ENCODE measurements around the gene ST3GAL6.

ST3GAL6 gene

DNA sequence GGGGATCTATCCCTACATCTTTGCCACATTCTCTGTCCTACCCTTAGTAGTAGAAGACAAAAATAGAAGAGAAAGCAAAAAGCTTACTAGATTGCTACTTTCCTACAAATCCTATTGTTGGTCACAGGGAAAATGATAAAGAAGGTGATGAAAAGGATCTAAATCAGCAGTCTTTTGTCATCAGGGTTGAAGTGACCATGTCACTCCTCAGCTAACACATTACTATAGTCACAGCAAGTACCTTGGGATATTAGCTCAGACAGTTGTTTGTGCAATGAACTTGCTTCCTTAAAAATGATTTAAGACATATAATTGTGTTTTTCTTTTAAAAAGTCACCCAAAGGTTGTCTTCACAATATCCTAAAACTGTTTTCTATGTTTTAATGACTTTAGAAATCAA lies 6.3 kb downstream of the ST3GAL6 start:
- Histone ChIP-seq H3K4ac (ENCODE audit: low read length) (no peak overlapping the region), H2AK5ac (ENCODE audit: low read depth, low read length) (no peak overlapping the region), H2BK12ac (ENCODE audit: low read length) (no peak overlapping the region), H3K9ac (ENCODE audit: low read depth, low read length, poor library complexity) (no peak overlapping the region), H3K27ac (replicated peaks; ENCODE audit: low read length) (no peak overlapping the region), H3K18ac (ENCODE audit: low read length) (no peak overlapping the region), H2BK5ac (ENCODE audit: low read length) (no peak overlapping the region), H4K8ac (ENCODE audit: low read depth, low read length) (no peak overlapping the region), H2AFZ (ENCODE audit: low read length) (no peak overlapping the region), H3K27me3 (ENCODE audit: control insufficient read depth in 3 of 3, insufficient read depth in 3 of 3, low read depth in 1 of 3, low read length in 3 of 3) (no peaks in the 10 kb centered on the region), H2BK15ac (ENCODE audit: low read length) (no peak overlapping the region), H3K4me1 (ENCODE audit: control insufficient read depth in 2 of 2, insufficient read depth in 1 of 2, low read depth in 1 of 2, low read length in 2 of 2) (peaks cover 0 to 4% of the 10 kb centered on the region in 2 donors), H3K4me2 (ENCODE audit: insufficient read depth, low read length, poor library complexity, severe bottlenecking) (no peak overlapping the region), H4K91ac (ENCODE audit: low read depth, low read length, poor library complexity) (no peak overlapping the region), H3K23ac (ENCODE audit: low read depth, low read length, poor library complexity) (no peak overlapping the region), H3K4me3 (ENCODE audit: low read length in 2 of 2) (no peak overlapping the region), H2BK120ac (ENCODE audit: low read depth, low read length) (no peak overlapping the region), H3K36me3 (replicated peaks in 1 of 2; ENCODE audit: control insufficient read depth in 2 of 2, insufficient read depth in 2 of 2, low read length in 2 of 2) (no peaks in the 10 kb centered on the region), H3K14ac (ENCODE audit: low read length) (no peak overlapping the region), H3K79me1 (ENCODE audit: low read depth, low read length) (no peaks in the 10 kb centered on the region), H3K9me3 (replicated peaks in 1 of 2; ENCODE audit: control insufficient read depth in 2 of 2, insufficient read depth in 1 of 2, low read depth in 1 of 2, low read length in 2 of 2) (no peaks in the 10 kb centered on the region)
- DNase-seq (ENCODE audit: low spot score): no peak

DNA sequence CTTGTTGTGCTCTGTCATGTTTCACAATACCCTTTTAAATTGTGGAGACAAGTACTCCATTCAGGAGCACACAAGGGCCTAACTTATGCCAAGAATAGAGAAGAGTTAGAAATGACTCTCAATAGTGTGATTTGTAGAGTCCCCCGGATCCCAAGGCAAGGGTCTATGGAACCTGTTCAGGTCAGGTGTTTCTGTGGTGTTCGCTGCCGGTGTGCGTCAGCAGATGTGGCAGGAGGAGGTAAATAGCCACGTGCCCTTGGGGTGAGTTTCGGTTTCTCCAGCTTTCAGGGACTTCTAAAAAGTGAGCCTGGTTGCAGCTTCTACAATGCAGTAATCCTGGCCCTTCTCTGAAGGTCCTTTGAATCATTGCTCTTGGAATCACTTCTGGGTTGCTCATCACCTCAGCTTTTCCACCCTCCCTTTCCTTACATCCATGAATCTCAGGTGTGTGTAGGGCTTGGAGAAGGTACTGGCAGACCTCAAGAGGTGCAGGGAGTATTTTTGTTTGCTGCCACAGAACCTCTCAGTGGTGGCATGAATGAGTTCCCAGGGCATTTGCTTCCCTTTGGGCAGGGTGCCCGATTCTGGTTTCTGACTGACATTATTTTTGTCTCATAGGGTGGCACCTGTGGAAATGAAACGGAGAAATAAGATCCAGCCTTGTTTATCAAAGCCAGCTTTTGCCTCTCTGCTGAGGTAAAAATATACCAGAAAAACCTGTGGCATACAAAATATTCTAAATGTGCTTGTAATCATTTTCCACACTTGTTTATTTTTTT lies 7.3 kb downstream of the ST3GAL6 start:
- H3K4me3 ChIP-seq (ENCODE audit: low read length in 2 of 2): no peak overlapping the region
- no peak overlapping the region for H3K23ac ChIP-seq (ENCODE audit: low read depth, low read length, poor library complexity)
- no peaks in the 10 kb centered on the region for H3K9me3 ChIP-seq (replicated peaks in 1 of 2; ENCODE audit: control insufficient read depth in 2 of 2, insufficient read depth in 1 of 2, low read depth in 1 of 2, low read length in 2 of 2)
- H2BK15ac ChIP-seq (ENCODE audit: low read length): no peak overlapping the region
- H3K36me3 ChIP-seq (replicated peaks in 1 of 2; ENCODE audit: control insufficient read depth in 2 of 2, insufficient read depth in 2 of 2, low read length in 2 of 2): no peaks in the 10 kb centered on the region
- no peak overlapping the region for H3K14ac ChIP-seq (ENCODE audit: low read length)
- no peak overlapping the region for H4K8ac ChIP-seq (ENCODE audit: low read depth, low read length)
- no peak overlapping the region for H2BK12ac ChIP-seq (ENCODE audit: low read length)
- H3K18ac ChIP-seq (ENCODE audit: low read length): no peak overlapping the region
- H2BK5ac ChIP-seq (ENCODE audit: low read length): no peak overlapping the region
- H3K4me2 ChIP-seq (ENCODE audit: insufficient read depth, low read length, poor library complexity, severe bottlenecking): no peak overlapping the region
- H2BK120ac ChIP-seq (ENCODE audit: low read depth, low read length): no peak overlapping the region
- H3K27me3 ChIP-seq (ENCODE audit: control insufficient read depth in 3 of 3, insufficient read depth in 3 of 3, low read depth in 1 of 3, low read length in 3 of 3): no peaks in the 10 kb centered on the region
- H3K27ac ChIP-seq (replicated peaks; ENCODE audit: low read length): no peak overlapping the region
- no CpG with 5 or more reads among the region's 8 CpGs for WGBS, 2 donors (ENCODE audit: extremely low coverage in 2 of 2, insufficient read length in 2 of 2, insufficient replicate concordance in 1 of 2)
- H3K79me1 ChIP-seq (ENCODE audit: low read depth, low read length): no peaks in the 10 kb centered on the region
- H3K4ac ChIP-seq (ENCODE audit: low read length): no peak overlapping the region
- no peak overlapping the region for H2AFZ ChIP-seq (ENCODE audit: low read length)
- no peak overlapping the region for H3K9ac ChIP-seq (ENCODE audit: low read depth, low read length, poor library complexity)
- H2AK5ac ChIP-seq (ENCODE audit: low read depth, low read length): no peak overlapping the region
- H3K4me1 ChIP-seq (ENCODE audit: control insufficient read depth in 2 of 2, insufficient read depth in 1 of 2, low read depth in 1 of 2, low read length in 2 of 2): peaks cover 0 to 4% of the 10 kb centered on the region in 2 donors
- no peak overlapping the region for H4K91ac ChIP-seq (ENCODE audit: low read depth, low read length, poor library complexity)
- no peak for DNase-seq (ENCODE audit: low spot score)

DNA sequence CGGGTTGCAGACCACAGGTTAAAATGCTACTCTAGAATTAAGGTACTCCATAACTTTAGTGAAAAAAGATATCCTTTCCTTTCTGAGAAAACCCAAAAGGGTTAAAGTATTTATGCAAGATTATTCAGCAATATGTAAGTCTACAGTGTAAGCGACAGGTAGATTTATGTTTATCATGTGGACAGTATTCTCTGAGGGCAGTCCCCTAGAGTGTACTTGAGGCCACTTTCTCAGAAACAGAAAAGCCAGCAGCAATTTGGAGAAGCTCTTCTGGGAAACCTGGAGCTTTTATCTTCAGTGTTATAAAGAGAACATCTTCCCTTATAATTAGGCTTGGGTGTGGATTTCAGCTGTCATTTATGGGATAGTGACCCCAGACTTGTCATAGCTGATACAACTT lies 8.9 kb downstream of the ST3GAL6 start:
- H3K27me3 ChIP-seq (ENCODE audit: control insufficient read depth in 3 of 3, insufficient read depth in 3 of 3, low read depth in 1 of 3, low read length in 3 of 3): no peaks in the 10 kb centered on the region
- H2BK15ac ChIP-seq (ENCODE audit: low read length): no peak overlapping the region
- no peak overlapping the region for H3K9ac ChIP-seq (ENCODE audit: low read depth, low read length, poor library complexity)
- H3K4ac ChIP-seq (ENCODE audit: low read length): no peak overlapping the region
- H3K14ac ChIP-seq (ENCODE audit: low read length): no peak overlapping the region
- H3K27ac ChIP-seq (replicated peaks; ENCODE audit: low read length): no peak overlapping the region
- no peak overlapping the region for H2AFZ ChIP-seq (ENCODE audit: low read length)
- no peak overlapping the region for H3K4me3 ChIP-seq (ENCODE audit: low read length in 2 of 2)
- peaks cover 0 to 4% of the 10 kb centered on the region in 2 donors for H3K4me1 ChIP-seq (ENCODE audit: control insufficient read depth in 2 of 2, insufficient read depth in 1 of 2, low read depth in 1 of 2, low read length in 2 of 2)
- DNase-seq (ENCODE audit: low spot score): no peak
- H3K9me3 ChIP-seq (replicated peaks in 1 of 2; ENCODE audit: control insufficient read depth in 2 of 2, insufficient read depth in 1 of 2, low read depth in 1 of 2, low read length in 2 of 2): no peaks in the 10 kb centered on the region
- no peak overlapping the region for H4K91ac ChIP-seq (ENCODE audit: low read depth, low read length, poor library complexity)
- H2BK12ac ChIP-seq (ENCODE audit: low read length): no peak overlapping the region
- no peaks in the 10 kb centered on the region for H3K36me3 ChIP-seq (replicated peaks in 1 of 2; ENCODE audit: control insufficient read depth in 2 of 2, insufficient read depth in 2 of 2, low read length in 2 of 2)
- no peak overlapping the region for H3K23ac ChIP-seq (ENCODE audit: low read depth, low read length, poor library complexity)
- no peaks in the 10 kb centered on the region for H3K79me1 ChIP-seq (ENCODE audit: low read depth, low read length)
- H4K8ac ChIP-seq (ENCODE audit: low read depth, low read length): no peak overlapping the region
- no peak overlapping the region for H3K18ac ChIP-seq (ENCODE audit: low read length)
- no peak overlapping the region for H3K4me2 ChIP-seq (ENCODE audit: insufficient read depth, low read length, poor library complexity, severe bottlenecking)
- no peak overlapping the region for H2AK5ac ChIP-seq (ENCODE audit: low read depth, low read length)
- no peak overlapping the region for H2BK5ac ChIP-seq (ENCODE audit: low read length)
- H2BK120ac ChIP-seq (ENCODE audit: low read depth, low read length): no peak overlapping the region
- WGBS, 2 donors (ENCODE audit: extremely low coverage in 2 of 2, insufficient read length in 2 of 2, insufficient replicate concordance in 1 of 2): no CpG with 5 or more reads among the region's 2 CpGs

GRCh38 chr3:98775459-98776139 lies 12.5 kb downstream of the ST3GAL6 start:
- no CpG with 5 or more reads among the region's 3 CpGs for WGBS, 2 donors (ENCODE audit: extremely low coverage in 2 of 2, insufficient read length in 2 of 2, insufficient replicate concordance in 1 of 2)

More at GRCh38 chr3:98775459-98776139, 12.5 kb downstream of the ST3GAL6 start:
- Histone ChIP-seq H3K4ac (ENCODE audit: low read length) (no peak overlapping the region), H2AFZ (ENCODE audit: low read length) (no peak overlapping the region), H3K79me1 (ENCODE audit: low read depth, low read length) (no peaks in the 10 kb centered on the region), H4K8ac (ENCODE audit: low read depth, low read length) (no peak overlapping the region), H3K27me3 (ENCODE audit: control insufficient read depth in 3 of 3, insufficient read depth in 3 of 3, low read depth in 1 of 3, low read length in 3 of 3) (no peaks in the 10 kb centered on the region), H4K91ac (ENCODE audit: low read depth, low read length, poor library complexity) (no peak overlapping the region), H3K4me2 (ENCODE audit: insufficient read depth, low read length, poor library complexity, severe bottlenecking) (no peak overlapping the region), H2BK12ac (ENCODE audit: low read length) (no peak overlapping the region), H3K27ac (replicated peaks; ENCODE audit: low read length) (no peak overlapping the region), H3K4me1 (ENCODE audit: control insufficient read depth in 2 of 2, insufficient read depth in 1 of 2, low read depth in 1 of 2, low read length in 2 of 2) (no peaks in the 10 kb centered on the region), H3K23ac (ENCODE audit: low read depth, low read length, poor library complexity) (no peak overlapping the region), H3K4me3 (ENCODE audit: low read length in 2 of 2) (no peak overlapping the region), H3K18ac (ENCODE audit: low read length) (no peak overlapping the region), H3K14ac (ENCODE audit: low read length) (no peak overlapping the region), H3K36me3 (replicated peaks in 1 of 2; ENCODE audit: control insufficient read depth in 2 of 2, insufficient read depth in 2 of 2, low read length in 2 of 2) (no peaks in the 10 kb centered on the region), H2BK5ac (ENCODE audit: low read length) (no peak overlapping the region), H2BK15ac (ENCODE audit: low read length) (no peak overlapping the region), H2AK5ac (ENCODE audit: low read depth, low read length) (no peak overlapping the region), H3K9me3 (replicated peaks in 1 of 2; ENCODE audit: control insufficient read depth in 2 of 2, insufficient read depth in 1 of 2, low read depth in 1 of 2, low read length in 2 of 2) (no peaks in the 10 kb centered on the region), H3K9ac (ENCODE audit: low read depth, low read length, poor library complexity) (no peak overlapping the region), H2BK120ac (ENCODE audit: low read depth, low read length) (no peak overlapping the region)
- no peak for DNase-seq (ENCODE audit: low spot score)

Measured in neuronal stem cell (in vitro differentiated cells).